GM21526 (cell line): ENCODE measurements around the gene PTPN1.

Experiments used
- ATAC-seq: cut with Tn5 transposase; IDR thresholded peaks from one replicate; pipeline ENCODE4 v1.9.1; 2021; ENCODE audit warnings: moderate library complexity; ENCODE audit not compliant: unreplicated experiment, low FRiP score

Gene PTPN1

DNA sequence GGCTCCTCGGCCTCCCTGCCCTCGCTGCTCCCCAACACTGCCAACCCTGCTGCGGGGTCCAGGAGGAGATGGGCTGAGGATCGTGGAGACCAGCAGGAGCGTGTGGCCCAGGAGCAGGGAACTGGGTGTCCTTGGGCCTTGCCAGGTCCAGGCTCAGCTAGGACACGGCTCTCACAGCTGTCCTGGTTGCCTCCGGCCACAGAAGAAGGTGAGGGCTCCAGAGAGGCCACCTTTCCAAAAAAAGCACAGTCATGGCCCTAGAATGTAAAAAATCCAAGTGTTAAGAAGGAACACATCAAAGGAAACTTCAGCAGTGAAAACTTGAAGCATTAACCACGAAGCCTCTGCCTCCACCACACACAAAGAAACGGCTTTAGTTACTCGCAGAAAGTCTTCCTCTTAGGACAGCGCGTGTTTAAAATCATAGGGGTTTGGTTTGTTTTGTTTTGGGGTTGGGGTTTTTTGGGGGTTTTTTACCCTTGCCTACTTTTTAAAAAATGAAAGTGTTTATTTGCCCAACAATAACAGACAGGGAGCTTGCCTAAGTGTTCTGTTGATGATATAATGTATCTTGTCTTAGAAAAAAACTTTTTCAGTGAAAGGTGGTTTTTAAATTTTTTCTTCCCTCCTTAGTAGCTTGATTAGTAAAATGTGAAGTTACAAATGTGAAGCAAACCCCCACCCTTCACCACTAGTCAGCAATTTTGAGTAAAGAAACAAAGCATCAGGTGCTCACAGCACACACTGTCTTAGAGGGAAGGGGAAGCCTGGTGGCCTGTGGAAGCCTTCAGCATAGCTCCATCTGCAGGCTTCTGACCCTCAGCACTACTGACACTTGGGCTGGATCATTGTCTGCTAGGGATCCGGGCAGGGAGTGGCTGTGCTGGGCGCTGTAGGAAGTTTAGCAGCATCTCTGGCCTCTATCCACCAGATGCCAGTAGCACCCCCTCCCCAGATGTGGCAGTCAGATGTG lies 60.0 kb downstream of the PTPN1 start:
- no peak for ATAC-seq

DNA sequence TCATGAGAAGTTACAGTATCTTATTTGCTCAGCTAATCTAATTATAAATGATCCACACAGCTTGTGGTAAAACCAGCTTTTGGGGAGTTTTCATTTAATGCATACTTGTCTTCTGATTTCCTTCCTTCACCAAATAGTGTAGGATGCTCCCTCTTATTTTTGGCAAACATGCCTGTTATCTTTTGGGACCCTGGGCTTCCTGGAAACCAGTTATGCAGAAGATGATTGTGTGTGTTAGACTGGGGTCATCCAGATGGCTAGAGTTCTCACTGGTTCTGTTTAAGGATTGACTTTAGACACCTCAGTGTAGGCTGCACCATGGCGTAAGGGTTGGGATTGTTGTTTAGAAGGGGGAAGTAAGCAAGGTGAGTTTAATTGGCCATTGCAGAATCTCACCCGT lies 61.3 kb downstream of the PTPN1 start:
- ATAC-seq: no peak

GRCh38 chr20:50572938-50573777 lies 63.0 kb downstream of the PTPN1 start:
- no peak for ATAC-seq

GRCh38 chr20:50574108-50574507 lies 63.9 kb downstream of the PTPN1 start:
- ATAC-seq: no peak

- ATAC-seq: no peak
These were observed 64.4 kb downstream of the PTPN1 start for GRCh38 chr20:50574586-50574985.

DNA sequence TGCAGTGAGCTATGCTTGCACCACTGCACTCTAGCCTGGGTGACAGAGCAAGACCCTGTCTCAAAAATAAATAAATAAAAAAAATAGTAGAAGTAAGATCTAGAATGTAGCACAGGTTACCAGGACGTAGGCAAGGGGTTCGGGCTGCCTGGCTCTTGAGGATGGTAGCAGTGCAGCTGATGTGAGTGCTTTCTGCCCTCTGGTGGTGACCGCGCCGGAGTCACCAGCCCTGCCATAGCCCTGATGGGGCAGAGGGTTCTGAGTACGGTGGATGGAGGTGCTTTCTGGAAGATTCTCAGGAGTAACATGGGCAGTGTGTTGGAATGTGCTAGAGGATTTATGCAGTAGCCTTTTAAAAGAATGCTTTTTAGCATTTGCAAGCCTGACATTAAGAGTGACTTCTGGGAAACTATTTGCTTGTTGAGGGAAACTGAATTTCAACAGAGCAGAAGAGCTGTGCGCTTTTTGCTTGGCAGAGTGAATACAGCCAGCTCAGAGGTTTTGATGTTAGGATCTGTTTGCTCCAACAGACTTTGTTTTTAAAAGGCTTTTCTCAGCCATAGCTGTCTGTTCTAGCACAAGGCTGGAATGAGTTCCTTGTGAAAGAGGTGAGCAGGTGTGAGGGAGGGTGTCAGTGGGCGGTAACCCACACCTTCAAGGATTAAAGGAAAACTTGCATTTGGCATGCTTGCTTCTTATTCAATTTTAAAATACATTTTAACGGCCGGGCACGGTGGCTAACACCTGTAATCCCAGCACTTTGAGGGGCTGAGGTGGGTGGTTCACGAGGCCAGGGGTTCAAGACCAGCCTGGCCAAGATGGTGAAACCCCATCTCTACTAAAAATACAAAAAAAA lies 65.9 kb downstream of the PTPN1 start:
- ATAC-seq: no peak

- ATAC-seq: no peak
These were observed 67.2 kb downstream of the PTPN1 start for GRCh38 chr20:50577175-50578018.

- no peak for ATAC-seq
These were observed 68.0 kb downstream of the PTPN1 start for GRCh38 chr20:50578061-50578777.

DNA sequence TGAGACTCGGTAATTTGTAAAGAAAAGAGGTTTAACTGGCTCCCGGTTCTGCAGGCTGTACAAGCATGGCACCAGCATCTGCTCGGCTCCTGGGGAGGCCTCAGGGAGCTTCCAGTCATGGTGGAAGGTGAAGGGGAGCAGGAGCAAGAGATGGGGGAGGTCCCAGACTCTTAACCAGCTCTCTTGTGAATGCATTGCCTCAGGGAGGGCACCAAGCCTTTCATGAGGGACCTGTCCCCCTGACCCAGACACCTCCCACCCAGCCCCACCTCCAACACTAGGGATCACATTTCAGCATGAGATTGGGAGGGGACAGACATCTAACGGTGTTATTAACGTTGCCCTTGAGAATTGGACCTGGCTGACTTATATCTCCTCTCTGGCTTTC lies 68.6 kb downstream of the PTPN1 start:
- ATAC-seq: no peak

DNA sequence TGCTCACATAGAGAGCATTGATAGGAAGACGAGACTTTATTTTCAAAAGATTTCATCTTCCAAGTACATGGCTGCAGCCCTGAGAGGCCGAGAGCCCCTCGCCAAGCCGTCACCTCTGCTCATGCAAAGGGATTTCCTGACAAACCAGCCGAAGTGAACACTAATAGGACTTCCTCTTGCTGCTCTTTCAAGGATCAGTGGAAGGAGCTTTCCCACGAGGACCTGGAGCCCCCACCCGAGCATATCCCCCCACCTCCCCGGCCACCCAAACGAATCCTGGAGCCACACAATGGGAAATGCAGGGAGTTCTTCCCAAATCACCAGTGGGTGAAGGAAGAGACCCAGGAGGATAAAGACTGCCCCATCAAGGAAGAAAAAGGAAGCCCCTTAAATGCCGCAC lies 69.3 kb downstream of the PTPN1 start:
- ATAC-seq: no peak

DNA sequence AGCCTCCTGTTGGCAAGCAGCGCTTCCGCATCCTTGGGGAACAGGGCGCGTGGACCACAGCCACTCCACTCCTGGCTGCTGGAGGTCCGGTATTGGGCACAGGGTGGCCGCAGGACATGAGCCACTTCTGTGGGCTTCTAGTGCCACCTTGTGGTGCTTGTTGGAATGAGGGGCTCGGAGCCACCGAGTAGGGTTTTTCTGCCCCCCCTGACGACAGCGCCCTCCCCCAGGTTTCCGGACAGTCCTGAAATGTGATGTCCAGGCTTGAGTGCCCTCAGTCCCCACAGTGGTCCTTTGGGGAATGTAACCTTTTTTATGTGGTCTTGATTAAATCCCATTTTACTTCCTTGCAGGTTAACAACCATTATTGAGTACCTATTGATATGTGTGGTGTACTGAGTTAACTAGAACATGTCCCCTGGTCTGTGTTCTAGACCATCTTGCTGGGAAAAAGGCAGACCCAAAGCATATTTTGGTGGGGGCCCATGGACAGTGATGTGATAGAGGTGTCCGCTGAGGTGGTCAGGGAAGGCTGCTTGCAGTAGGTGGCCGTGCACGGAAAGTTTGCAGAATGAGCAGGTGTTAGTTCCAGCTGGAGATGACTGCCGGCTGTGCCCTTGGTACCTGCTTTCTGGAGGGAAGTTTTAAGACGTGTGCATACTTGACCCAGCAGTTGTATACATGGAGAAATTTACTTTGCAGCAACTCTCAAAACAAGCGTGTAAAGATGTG lies 70.0 kb downstream of the PTPN1 start:
- ATAC-seq: no peak

DNA sequence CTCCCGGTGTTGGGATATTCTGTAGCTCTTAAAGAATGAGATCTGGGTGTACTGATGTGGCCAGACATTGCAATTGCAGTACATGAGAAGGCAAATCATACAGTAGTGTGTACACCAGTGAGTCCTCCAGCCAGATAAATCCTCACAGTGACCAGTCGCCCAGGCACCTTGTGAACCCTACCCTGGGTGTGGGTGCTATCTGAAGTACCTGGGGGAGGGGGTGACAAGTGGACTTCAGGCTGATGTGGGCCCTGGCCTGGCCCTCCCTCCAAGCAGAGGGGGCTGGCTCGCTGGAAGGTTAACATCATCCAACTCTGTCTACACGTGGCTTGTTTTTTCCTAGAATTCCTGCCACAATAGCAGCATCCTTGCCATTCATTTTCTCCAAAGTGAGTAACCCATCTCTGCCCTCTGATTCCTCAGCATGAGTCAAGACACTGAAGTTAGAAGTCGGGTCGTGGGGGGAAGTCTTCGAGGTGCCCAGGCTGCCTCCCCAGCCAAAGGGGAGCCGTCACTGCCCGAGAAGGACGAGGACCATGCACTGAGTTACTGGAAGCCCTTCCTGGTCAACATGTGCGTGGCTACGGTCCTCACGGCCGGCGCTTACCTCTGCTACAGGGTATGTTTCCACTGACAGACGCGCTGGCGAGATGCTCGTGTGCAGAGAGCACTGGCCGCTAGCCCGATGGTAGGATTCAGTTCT lies 70.8 kb downstream of the PTPN1 start:
- no peak for ATAC-seq

- ATAC-seq: no peak
These were observed 71.9 kb downstream of the PTPN1 start for GRCh38 chr20:50582092-50582491.

DNA sequence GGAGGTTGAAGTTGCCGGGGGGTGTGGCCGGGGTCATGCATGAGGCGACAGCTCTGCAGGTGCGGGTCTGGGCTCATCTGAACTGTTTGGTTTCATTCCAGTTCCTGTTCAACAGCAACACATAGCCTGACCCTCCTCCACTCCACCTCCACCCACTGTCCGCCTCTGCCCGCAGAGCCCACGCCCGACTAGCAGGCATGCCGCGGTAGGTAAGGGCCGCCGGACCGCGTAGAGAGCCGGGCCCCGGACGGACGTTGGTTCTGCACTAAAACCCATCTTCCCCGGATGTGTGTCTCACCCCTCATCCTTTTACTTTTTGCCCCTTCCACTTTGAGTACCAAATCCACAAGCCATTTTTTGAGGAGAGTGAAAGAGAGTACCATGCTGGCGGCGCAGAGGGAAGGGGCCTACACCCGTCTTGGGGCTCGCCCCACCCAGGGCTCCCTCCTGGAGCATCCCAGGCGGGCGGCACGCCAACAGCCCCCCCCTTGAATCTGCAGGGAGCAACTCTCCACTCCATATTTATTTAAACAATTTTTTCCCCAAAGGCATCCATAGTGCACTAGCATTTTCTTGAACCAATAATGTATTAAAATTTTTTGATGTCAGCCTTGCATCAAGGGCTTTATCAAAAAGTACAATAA lies 72.5 kb downstream of the PTPN1 start:
- ATAC-seq: no peak

DNA sequence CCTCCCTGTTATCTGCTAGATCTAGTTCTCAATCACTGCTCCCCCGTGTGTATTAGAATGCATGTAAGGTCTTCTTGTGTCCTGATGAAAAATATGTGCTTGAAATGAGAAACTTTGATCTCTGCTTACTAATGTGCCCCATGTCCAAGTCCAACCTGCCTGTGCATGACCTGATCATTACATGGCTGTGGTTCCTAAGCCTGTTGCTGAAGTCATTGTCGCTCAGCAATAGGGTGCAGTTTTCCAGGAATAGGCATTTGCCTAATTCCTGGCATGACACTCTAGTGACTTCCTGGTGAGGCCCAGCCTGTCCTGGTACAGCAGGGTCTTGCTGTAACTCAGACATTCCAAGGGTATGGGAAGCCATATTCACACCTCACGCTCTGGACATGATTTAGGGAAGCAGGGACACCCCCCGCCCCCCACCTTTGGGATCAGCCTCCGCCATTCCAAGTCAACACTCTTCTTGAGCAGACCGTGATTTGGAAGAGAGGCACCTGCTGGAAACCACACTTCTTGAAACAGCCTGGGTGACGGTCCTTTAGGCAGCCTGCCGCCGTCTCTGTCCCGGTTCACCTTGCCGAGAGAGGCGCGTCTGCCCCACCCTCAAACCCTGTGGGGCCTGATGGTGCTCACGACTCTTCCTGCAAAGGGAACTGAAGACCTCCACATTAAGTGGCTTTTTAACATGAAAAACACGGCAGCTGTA lies 73.4 kb downstream of the PTPN1 start:
- no peak for ATAC-seq

GRCh38 chr20:50584687-50585086 lies 74.5 kb downstream of the PTPN1 start:
- ATAC-seq: no peak

GRCh38 chr20:50585214-50585613 lies 75.0 kb downstream of the PTPN1 start:
- ATAC-seq: no peak
